GM13976 (cell line): ENCODE measurements around the gene NECAP2.
"Not testable (repeated sequence)": the region's sequence is repeated elsewhere in the genome, so short reads cannot be mapped to it uniquely, and the experiment has no call there.

ENCODE experiments used
- DNase-seq: peaks from one replicate; pipeline ENCODE4 v3.0.0; 2012; ENCODE audit warnings: low spot score
- in situ Hi-C: fragments of 300-500 bp; cut with MboI; formaldehyde crosslinking; loops from one replicate; pipeline ENCODE4 v1.12.0; 2022; ENCODE audit warnings: low sequenced_read_pairs, mixed read lengths, inconsistent platforms; ENCODE audit not compliant: unreplicated experiment
- TF ChIP-seq, protein P1 (sequence below): IDR thresholded peaks from 2 replicates; pipeline ENCODE4 v1.5.1; 2012; ENCODE audit warnings: borderline replicate concordance, mild to moderate bottlenecking; ENCODE audit not compliant: insufficient read depth; ENCODE audit errors: extremely low read depth, missing control alignments, control extremely low read depth

Gene NECAP2

DNA sequence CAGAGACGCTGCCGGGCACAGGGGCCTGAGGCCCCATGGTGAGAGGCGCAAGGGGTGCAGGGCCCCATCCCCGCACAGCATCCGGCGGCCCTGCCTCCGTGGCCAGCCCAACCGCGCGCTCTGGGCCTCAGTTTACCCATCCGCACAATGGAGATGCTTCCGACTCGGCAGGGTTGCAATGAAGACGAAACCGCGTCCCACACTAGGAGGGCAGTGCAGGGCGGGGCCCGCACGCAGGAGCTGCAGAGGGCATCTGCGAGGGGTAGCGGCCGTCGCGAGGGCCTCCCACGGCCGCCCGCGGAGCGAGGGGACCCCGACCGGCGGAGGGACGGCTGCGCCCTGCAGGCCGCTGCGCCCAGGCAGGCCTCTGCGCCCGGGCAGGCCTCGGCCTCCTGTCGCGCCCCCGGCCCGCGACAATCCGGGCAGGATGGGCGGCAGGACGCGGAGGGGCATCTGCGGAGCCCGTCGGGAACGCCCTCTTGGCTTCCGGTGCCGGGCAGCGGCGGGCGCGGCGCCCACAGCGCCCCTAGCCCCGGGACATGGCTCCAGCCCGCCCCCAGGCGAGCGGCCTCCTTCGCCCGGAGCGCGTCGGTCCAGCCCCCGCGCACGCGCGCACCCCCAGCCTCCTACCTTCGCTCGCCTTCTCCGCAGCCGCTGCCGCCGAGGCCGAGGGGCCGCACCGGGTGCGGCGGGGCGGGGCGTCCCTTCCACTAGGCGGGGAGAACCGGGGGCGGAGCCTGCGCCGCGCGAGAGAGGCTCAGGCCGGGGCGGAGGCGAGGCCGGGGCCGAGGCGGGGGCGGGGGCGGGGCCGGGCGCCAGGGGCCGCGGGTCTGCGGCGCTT is 58.3 kb downstream of the NECAP2 start:
- peak; percentile 98 for DNase-seq
- in situ Hi-C loops = no loop called here
- TF ChIP-seq, protein P1, sequence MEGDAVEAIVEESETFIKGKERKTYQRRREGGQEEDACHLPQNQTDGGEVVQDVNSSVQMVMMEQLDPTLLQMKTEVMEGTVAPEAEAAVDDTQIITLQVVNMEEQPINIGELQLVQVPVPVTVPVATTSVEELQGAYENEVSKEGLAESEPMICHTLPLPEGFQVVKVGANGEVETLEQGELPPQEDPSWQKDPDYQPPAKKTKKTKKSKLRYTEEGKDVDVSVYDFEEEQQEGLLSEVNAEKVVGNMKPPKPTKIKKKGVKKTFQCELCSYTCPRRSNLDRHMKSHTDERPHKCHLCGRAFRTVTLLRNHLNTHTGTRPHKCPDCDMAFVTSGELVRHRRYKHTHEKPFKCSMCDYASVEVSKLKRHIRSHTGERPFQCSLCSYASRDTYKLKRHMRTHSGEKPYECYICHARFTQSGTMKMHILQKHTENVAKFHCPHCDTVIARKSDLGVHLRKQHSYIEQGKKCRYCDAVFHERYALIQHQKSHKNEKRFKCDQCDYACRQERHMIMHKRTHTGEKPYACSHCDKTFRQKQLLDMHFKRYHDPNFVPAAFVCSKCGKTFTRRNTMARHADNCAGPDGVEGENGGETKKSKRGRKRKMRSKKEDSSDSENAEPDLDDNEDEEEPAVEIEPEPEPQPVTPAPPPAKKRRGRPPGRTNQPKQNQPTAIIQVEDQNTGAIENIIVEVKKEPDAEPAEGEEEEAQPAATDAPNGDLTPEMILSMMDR = peak; percentile 18

DNA sequence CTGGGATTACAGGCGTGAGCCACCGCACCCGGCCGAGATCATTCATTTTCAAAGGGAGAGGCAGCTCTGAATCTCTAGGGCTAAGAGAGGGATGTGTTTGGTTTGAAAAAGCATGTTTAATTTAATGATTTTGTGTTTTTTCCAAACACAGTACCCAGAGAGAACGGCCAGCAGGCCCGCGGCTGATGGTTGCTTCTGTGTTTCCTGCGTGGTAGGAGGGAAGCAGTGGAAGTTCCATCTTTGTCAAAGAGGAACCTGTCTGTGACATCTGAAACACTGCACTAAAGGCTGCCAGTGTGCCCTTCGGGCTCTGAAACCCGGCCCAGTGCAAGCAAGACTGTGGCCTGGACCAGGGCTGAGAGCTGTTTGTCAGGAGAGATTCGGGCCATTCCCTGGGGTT is 59.9 kb downstream of the NECAP2 start:
- DNase-seq, in situ Hi-C loops: not testable (repeated sequence)

DNA sequence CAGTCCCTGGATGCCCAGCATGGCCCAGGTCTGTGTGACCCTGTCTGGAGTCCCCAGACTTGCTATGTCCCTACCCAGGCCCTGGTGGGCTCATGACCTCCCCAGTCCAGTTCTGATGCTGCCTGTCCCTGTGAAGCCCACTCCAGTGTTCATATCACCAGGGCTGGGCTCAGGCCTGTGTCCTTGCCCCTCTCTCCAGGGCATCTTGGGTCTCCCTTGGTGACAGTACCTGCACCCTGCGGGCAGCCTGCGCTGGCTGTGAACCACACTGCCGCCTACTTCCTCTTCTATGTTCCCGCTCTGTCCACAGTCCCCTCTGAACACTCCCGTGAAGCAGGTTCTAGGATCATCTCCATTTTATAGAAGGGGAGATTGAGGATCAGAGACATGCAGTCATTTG is 60.5 kb downstream of the NECAP2 start:
- DNase-seq, in situ Hi-C loops: not testable (repeated sequence)

DNA sequence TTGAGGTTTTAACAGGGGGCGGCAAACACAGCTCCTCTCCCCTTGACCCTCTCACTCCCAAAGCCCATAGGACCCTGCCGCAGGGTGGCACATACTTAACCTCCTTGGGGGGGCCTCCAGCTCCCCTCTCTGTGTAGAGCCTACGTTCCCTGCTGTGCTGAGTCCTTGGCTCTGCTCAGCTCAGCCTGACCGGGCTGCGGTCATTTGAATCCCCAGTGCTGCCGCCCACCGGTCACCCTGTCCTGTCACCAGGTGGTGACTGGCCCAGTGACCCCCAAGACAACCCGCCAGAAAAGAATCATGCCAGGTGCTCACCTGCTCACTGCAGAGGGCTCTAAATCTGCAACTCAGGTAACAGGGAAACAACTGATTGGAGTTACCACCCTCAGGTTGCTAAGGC is 60.9 kb downstream of the NECAP2 start:
- in situ Hi-C loops, DNase-seq: not testable (repeated sequence)

DNA sequence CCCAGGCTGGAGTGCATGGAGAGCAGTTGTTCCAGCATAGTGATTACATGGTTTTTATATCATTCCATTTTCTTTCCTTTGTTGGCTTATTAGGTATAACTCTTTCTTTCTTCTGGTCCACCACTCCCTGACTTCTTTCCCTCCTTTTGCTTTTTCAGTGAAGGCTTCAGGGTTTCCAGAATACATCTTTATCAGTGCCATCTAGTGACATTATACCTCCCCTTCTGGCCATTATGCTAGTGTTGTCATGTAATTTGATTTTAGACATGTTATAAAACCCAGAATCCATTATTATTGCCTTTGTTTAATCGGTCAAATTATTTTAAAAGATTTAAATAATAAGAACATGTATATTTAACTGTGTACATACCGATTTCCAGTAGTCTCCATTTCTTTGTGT is 63.0 kb downstream of the NECAP2 start:
- in situ Hi-C loops = no loop called here
- TF ChIP-seq, protein P1 = no peak
- DNase-seq = no peak

DNA sequence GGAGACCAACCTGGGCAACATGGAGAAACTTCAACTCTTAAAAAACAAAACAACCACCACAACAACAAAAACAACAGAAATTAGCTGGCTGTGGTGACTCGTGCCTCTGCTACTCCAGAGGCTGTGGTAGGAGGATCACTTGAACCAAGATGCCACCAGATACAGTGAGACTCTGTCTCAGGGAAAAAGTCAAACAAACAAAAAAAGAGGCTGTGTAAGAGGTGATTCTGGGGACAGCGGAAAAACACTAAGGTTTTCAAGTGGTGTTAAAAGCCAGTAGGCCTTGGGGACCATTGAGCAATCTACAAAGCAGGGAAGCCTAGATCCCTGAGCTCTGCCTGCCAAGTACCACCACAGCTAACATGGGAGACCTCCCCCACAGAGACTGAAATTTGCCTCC is 65.3 kb downstream of the NECAP2 start:
- DNase-seq, in situ Hi-C loops: not testable (repeated sequence)

DNA sequence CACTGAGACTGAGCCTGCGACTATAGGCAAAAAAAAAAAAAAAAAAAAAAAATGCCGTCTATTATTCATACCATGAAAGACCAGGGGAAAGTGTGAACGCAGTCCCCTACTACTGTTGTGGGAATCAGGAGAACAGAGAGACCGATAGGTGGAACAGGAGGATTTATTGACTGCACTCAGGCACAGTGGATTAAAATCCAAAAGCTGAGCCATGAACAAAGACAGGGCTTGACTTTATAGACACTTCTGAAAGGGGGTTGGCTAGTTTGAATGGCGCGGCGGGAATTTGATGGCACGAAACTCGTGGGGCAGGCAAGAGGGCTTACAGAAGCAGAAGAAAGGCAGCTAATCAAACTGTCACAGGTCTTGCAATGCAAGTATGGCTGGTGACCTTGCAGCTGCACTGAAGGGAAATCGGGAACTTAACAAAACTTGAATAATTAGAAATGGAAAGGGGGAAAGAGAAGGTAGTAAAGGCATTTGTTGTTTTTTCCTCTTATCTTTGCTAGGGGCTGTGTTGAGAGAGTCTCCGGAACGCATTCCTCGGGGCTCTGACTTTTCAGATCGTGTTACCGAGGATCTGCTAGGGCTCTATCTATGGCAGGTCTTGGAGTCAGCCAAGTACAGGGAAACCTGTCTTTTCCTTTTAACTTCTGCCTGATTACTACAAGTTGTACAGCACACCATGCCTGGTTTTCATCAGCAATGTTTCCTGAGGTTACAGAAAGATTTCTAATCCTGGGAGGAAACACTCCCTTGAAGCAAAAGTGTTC is 66.0 kb downstream of the NECAP2 start:
- in situ Hi-C loops, DNase-seq: not testable (repeated sequence)

DNA sequence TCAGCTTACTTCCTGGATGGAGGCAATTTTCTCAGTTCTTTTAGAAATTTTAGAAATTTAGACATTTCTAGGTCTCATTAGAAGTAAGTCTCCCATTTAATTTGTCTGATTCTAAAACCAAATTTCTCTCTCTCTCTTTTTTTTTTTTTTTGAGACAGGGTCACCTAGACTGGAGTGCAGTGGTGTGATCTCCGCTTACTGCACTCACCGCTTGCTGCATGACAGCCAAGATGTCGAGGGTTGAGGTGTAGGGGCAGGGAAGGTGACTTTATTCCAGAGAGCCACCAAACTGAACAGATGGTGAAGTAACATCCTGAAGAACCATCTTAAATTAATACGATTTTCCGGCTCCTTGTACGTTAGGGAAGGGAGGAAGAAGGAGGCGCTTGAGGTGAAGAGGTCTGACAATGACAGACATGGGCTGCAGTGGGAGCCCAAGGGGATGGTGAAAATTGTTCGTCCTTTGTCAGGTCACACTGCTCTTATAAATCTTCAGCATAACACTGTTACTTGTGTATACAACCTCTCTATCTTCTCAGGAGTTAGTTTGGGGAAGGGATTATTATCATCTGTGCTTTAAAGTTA is 68.4 kb downstream of the NECAP2 start:
- DNase-seq, in situ Hi-C loops: not testable (repeated sequence)
